Lower lobe of right lung (tissue), 2 donors: ENCODE data around the gene KANK2. TPM values are rescaled to one million over a fixed set of nuclear protein-coding genes. Genes with fewer than 3 reads are reported as not detected.

Source experiments
- ATAC-seq, 2 donors: fragments of 200-7000 bp; cut with Tn5 transposase; one replicate each; pipeline ENCODE4 v1.9.1; 2020 to 2022; ENCODE audit warnings: mild to moderate bottlenecking in 2 of 2, moderate library complexity in 2 of 2
- DNase-seq: peaks from one replicate; pipeline ENCODE4 v3.0.0-alpha.2; 2020
- H3K27ac ChIP-seq: fragments of 200-600 bp; one replicate; pipeline ENCODE4 v1.8.0; 2022
- H3K27me3 ChIP-seq: fragments of 200-600 bp; one replicate; pipeline ENCODE4 v1.8.0; 2022; ENCODE audit warnings: low read depth
- H3K36me3 ChIP-seq: fragments of 200-600 bp; one replicate; pipeline ENCODE4 v1.8.0; 2022; ENCODE audit warnings: mild to moderate bottlenecking
- H3K4me1 ChIP-seq: fragments of 200-600 bp; one replicate; pipeline ENCODE4 v1.8.0; 2022
- H3K4me3 ChIP-seq: fragments of 200-600 bp; one replicate; pipeline ENCODE4 v1.8.0; 2022; ENCODE audit warnings: mild to moderate bottlenecking
- H3K9me3 ChIP-seq: fragments of 200-600 bp; one replicate; pipeline ENCODE4 v1.8.0; 2022
- intact Hi-C: fragments of 100-400 bp; cut with DNase I; formaldehyde crosslinking; loops from one replicate; pipeline ENCODE4 v1.11.0; 2022
- total RNA-seq: library from RNA; stranded (reverse); fragmentation: NEBNext Ultra II Directional; extraction: Animal tissue kit (Norgen Biotek cat#: 25700); gene quantifications from one replicate; pipeline ENCODE4 v1.2.1, GENCODE V29; 2021
- TF ChIP-seq, protein P1 (sequence below): fragments of 200-600 bp; IDR thresholded peaks from one replicate; pipeline ENCODE4 v1.8.0; 2022; ENCODE audit warnings: antibody characterized with exemption, mild to moderate bottlenecking
- donor health status: DM: no; HTN: yes; CAD: no; lungs with severe emphysema.

KANK2 gene
- total RNA-seq, 1 donor from 2014 or later: 191 TPM

DNA sequence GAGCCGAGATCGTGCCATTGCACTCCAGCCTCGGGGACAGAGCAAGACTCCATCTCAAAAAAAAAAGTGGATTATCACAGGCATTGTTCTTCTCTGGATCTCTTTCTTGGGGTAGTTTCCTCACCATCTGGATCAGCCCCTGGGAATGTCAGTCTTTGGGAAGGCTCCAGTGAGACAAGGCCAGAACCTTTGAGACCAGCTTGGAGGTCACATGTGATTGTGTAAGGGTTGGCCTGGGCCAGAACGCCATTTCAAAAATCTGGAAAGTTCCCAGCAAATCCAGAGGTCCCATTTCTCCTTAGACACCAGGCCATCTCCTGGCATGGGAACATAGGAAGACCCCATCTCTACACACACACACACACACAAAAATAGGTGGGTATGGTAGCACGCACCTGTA, 27.8 kb upstream of the KANK2 start:
- Histone ChIP-seq H3K9me3 (no peaks in the 10 kb centered on the region), H3K27me3 (no peaks in the 10 kb centered on the region), H3K27ac (no peak overlapping the region), H3K4me1 (no peaks in the 10 kb centered on the region), H3K4me3 (no peak overlapping the region), H3K36me3 (peaks cover 65% of the 10 kb centered on the region)
- TF ChIP-seq, protein P1, sequence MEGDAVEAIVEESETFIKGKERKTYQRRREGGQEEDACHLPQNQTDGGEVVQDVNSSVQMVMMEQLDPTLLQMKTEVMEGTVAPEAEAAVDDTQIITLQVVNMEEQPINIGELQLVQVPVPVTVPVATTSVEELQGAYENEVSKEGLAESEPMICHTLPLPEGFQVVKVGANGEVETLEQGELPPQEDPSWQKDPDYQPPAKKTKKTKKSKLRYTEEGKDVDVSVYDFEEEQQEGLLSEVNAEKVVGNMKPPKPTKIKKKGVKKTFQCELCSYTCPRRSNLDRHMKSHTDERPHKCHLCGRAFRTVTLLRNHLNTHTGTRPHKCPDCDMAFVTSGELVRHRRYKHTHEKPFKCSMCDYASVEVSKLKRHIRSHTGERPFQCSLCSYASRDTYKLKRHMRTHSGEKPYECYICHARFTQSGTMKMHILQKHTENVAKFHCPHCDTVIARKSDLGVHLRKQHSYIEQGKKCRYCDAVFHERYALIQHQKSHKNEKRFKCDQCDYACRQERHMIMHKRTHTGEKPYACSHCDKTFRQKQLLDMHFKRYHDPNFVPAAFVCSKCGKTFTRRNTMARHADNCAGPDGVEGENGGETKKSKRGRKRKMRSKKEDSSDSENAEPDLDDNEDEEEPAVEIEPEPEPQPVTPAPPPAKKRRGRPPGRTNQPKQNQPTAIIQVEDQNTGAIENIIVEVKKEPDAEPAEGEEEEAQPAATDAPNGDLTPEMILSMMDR: no peak
- no peak for ATAC-seq
- intact Hi-C loops: no loop called here
- no peak for DNase-seq

DNA sequence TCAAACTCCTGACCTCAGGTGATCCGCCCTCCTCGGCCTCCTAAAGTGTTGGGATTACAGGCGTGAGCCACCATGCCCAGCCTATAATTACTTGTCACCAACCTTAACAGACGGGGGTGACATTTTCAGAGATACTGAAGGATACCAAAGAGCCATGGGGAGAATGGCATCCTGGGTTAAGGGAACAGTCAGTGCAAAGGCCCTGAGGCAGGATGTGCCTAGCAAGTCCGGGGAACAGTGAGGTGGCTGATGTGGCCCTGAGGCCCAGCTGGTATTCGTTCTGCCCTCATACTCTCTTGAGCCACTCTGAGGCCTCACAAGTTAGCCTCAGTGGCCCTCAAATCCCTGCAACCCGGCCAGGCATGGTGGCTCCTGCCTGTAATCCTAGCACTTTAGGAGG, 27.1 kb upstream of the KANK2 start:
- Histone ChIP-seq H3K9me3 (no peaks in the 10 kb centered on the region), H3K27me3 (no peaks in the 10 kb centered on the region), H3K4me1 (no peaks in the 10 kb centered on the region), H3K4me3 (no peak overlapping the region), H3K36me3 (peaks cover 71% of the 10 kb centered on the region), H3K27ac (no peak overlapping the region)
- DNase-seq (no peak), ATAC-seq (no peak)
- intact Hi-C loops: no loop called here
- TF ChIP-seq, protein P1: no peak

DNA sequence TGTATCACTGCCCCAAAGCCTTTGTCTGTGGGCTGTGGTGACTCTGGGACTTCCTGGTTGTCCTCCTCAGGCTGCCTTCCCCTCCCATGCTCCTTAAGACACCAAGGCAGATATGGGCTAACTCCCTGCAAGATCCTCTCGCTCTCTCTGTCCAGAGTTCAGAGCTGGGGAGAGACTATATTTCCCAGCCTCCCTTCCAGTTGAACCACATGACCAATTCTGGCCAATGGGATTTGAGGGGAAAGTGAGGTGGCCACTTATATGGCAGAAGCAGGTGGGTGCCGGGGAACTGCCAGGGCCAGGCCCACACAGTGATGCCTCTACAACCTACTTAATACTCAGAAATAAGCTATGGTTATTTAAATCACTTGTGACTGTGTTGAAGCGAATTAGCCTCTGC, 25.9 kb upstream of the KANK2 start:
- intact Hi-C loops: no loop called here
- peaks cover 68% of the 10 kb centered on the region for H3K36me3 ChIP-seq
- no peaks in the 10 kb centered on the region for H3K4me1 ChIP-seq
- no peak overlapping the region for H3K27ac ChIP-seq
- H3K27me3 ChIP-seq: no peaks in the 10 kb centered on the region
- no peaks in the 10 kb centered on the region for H3K9me3 ChIP-seq
- TF ChIP-seq, protein P1: no peak
- ATAC-seq (peak in 1 of 2 donors; percentile 25), DNase-seq (no peak)
- H3K4me3 ChIP-seq: no peak overlapping the region

DNA sequence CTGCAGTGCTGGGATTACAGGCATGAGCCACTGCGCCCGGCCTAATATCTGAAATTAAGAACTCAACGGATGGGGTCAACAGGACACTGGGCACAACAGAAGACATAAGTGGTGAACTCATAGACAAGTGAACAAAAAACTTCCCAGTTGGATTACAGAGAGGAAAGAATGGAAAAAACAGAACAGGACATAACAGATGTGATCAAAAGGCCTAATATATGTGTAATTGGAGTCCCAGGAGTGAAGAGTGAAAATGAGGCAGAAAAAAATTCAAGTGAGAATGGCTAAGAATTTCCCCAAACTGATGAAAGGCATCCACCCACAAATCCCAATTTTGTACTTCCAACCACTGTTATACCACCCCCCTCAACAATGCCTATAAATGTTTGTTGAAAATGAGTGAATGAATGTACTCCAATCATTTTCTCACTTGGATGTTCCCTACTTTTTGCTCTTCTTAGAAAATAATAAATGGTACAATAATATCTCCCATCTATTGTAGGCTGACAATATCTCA, 23.8 kb upstream of the KANK2 start:
- peaks cover 71% of the 10 kb centered on the region for H3K36me3 ChIP-seq

DNA sequence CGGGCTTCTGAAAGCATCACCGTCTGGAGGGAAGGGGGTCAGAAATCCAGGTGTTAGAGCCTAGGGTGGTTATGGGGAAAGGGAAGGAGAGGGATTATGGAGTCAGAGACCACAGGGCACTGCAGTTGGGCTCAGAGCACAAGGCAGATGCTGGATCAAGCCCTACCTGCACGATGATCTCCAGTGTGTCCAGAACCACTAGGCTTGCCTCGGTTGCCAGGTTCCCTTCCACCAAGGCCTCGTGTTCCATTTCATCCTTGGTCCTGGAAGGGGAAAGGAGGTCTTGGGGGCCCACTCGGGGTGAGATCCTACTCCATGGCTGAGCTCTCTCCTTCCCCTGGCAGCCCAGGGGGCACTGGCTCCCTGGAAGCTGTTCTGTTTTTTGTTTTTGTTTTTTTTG, 17.0 kb upstream of the KANK2 start:
- intact Hi-C loops: no loop called here
- no peak for DNase-seq
- H3K9me3 ChIP-seq: no peaks in the 10 kb centered on the region
- H3K27ac ChIP-seq: no peak overlapping the region
- H3K4me1 ChIP-seq: no peaks in the 10 kb centered on the region
- no peak for ATAC-seq
- TF ChIP-seq, protein P1: no peak
- no peak overlapping the region for H3K4me3 ChIP-seq
- H3K27me3 ChIP-seq: no peaks in the 10 kb centered on the region
- H3K36me3 ChIP-seq: peaks cover 56% of the 10 kb centered on the region

More for the DNA sequence above, 23.8 kb upstream of the KANK2 start:
- ATAC-seq: no peak
- DNase-seq: no peak
- Histone ChIP-seq H3K4me1 (no peaks in the 10 kb centered on the region), H3K4me3 (no peak overlapping the region), H3K27ac (no peak overlapping the region), H3K9me3 (no peaks in the 10 kb centered on the region), H3K27me3 (no peaks in the 10 kb centered on the region)
- intact Hi-C loops: no loop called here
- TF ChIP-seq, protein P1: no peak

DNA sequence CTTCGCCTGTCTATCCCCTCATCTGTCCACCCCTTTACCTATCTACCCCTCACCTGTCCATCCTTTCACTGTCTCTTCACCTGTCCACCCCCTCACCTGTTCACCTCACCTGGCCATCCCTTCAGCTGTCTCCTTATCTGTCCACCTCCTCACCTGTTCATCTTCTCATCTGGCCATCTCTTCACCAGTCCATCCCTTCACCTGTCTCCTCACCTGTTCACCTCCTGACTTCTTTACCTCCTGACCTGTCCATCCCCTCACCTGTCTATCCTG, 13.2 kb upstream of the KANK2 start:
- intact Hi-C loops: no loop called here
- TF ChIP-seq, protein P1: no peak
- Histone ChIP-seq H3K27ac (no peak overlapping the region), H3K9me3 (no peaks in the 10 kb centered on the region), H3K27me3 (no peaks in the 10 kb centered on the region), H3K4me3 (no peak overlapping the region), H3K36me3 (peaks cover 63% of the 10 kb centered on the region), H3K4me1 (no peaks in the 10 kb centered on the region)
- no peak for ATAC-seq
- DNase-seq: no peak
